ENCODE measurements around the gene EIF4H.

EIF4H gene

GRCh38 chr7:74228951-74229900 is 55.1 kb downstream of the EIF4H start:
- no peak for DNase-seq

GRCh38 chr7:74230446-74231231 is 56.5 kb downstream of the EIF4H start:
- DNase-seq: no peak

GRCh38 chr7:74231232-74231590 is 57.1 kb downstream of the EIF4H start:
- no peak for DNase-seq

GRCh38 chr7:74233655-74234285 is 59.6 kb downstream of the EIF4H start:
- no peak for DNase-seq

GRCh38 chr7:74235518-74236268 is 61.5 kb downstream of the EIF4H start:
- no peak for DNase-seq

GRCh38 chr7:74236284-74236683 is 62.1 kb downstream of the EIF4H start:
- DNase-seq: no peak

GRCh38 chr7:74240482-74240881 is 66.3 kb downstream of the EIF4H start:
- no peak for DNase-seq

GRCh38 chr7:74242122-74242443 is 67.9 kb downstream of the EIF4H start:
- DNase-seq: no peak

GRCh38 chr7:74246497-74246896 is 72.3 kb downstream of the EIF4H start:
- no peak for DNase-seq
